ENCODE measurements around the gene PM20D2.

Gene PM20D2

DNA sequence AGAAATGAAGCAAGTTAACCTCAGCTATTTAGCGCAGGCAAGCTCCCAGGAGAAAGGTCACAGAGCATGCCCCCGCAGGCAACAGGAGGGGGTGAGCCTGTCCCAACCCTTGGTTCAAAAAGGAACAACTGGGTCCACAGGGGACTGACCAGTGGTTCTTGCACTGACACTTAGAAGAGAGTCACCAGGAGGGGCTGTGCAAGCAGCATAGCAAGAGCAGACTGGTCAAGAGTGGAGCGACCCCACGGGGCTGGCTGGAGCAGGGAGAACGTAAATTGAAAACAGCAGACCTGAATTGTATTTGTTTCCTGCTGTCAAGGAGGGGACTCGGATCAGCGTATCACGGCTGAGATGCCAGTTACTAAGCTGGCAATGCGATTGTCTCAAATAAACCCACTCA, 38.5 kb downstream of the PM20D2 start:
- Histone ChIP-seq H2BK5ac (ENCODE audit: low read depth, low read length, poor library complexity) (no peak overlapping the region), H3K9ac (ENCODE audit: low read length) (no peak overlapping the region), H3K9me3 (ENCODE audit: insufficient read depth, low read depth, low read length) (no peaks in the 10 kb centered on the region), H3K27ac (ENCODE audit: low read depth, low read length) (no peak overlapping the region), H3K23ac (ENCODE audit: low read length) (no peak overlapping the region), H3K36me3 (ENCODE audit: control insufficient read depth in 1 of 2, insufficient read depth in 2 of 2, low read length in 2 of 2) (no peaks in the 10 kb centered on the region), H2BK12ac (ENCODE audit: low read length) (no peak overlapping the region), H3K4me2 (ENCODE audit: low read length) (no peak overlapping the region), H3K4ac (ENCODE audit: low read depth, low read length) (no peak overlapping the region), H3K18ac (ENCODE audit: low read length) (no peak overlapping the region), H2BK120ac (ENCODE audit: insufficient read depth, low read length, poor library complexity) (no peak overlapping the region), H2AK5ac (ENCODE audit: low read length) (no peak overlapping the region), H3K79me2 (ENCODE audit: control insufficient read depth, insufficient read depth, low read length, poor library complexity) (no peaks in the 10 kb centered on the region), H3K79me1 (ENCODE audit: low read length) (no peaks in the 10 kb centered on the region), H2AFZ (ENCODE audit: insufficient read depth, low read length, poor library complexity) (no peak overlapping the region), H3K4me1 (ENCODE audit: control insufficient read depth in 1 of 2, insufficient read depth in 2 of 2, low read length in 2 of 2) (no peaks in the 10 kb centered on the region), H4K8ac (ENCODE audit: low read depth, low read length) (no peak overlapping the region), H4K91ac (ENCODE audit: low read depth, low read length) (no peak overlapping the region), H4K12ac (ENCODE audit: low read depth, low read length) (no peak overlapping the region), H3K14ac (ENCODE audit: low read length) (no peak overlapping the region), H3K4me3 (ENCODE audit: low read depth, low read length) (no peak overlapping the region), H3K27me3 (ENCODE audit: insufficient read depth, low read length) (no peaks in the 10 kb centered on the region)
- WGBS (ENCODE audit: extremely low coverage, insufficient coverage, insufficient read length): no CpG with 5 or more reads among the region's 9 CpGs
- no peak for DNase-seq

DNA sequence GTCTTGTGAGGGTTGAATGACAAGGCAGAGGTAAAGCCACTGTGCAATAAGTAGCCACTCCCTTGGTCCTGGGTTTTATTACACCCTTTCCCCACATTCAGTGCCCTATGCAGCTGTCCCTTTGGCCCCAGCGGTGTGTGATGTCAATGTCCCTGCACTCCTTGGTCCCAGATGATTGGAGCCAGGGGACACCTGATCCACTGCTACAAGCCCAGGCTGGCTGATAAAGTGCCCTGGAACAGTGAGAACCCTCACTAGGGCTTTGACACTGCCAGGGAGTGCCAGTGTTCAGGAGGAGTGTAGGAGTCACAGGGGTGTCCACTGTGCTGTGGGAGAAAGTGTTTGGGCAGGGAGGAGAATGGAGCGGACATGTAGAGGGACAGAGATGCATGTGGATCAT, 40.9 kb downstream of the PM20D2 start:
- Histone ChIP-seq H3K27ac (ENCODE audit: low read depth, low read length) (no peak overlapping the region), H2AK5ac (ENCODE audit: low read length) (no peak overlapping the region), H3K9me3 (ENCODE audit: insufficient read depth, low read depth, low read length) (no peaks in the 10 kb centered on the region), H3K18ac (ENCODE audit: low read length) (no peak overlapping the region), H2AFZ (ENCODE audit: insufficient read depth, low read length, poor library complexity) (no peak overlapping the region), H3K27me3 (ENCODE audit: insufficient read depth, low read length) (no peaks in the 10 kb centered on the region), H4K12ac (ENCODE audit: low read depth, low read length) (no peak overlapping the region), H4K91ac (ENCODE audit: low read depth, low read length) (no peak overlapping the region), H3K9ac (ENCODE audit: low read length) (no peak overlapping the region), H4K8ac (ENCODE audit: low read depth, low read length) (no peak overlapping the region), H3K4me1 (ENCODE audit: control insufficient read depth in 1 of 2, insufficient read depth in 2 of 2, low read length in 2 of 2) (no peaks in the 10 kb centered on the region), H3K14ac (ENCODE audit: low read length) (no peak overlapping the region), H3K4me2 (ENCODE audit: low read length) (no peak overlapping the region), H2BK5ac (ENCODE audit: low read depth, low read length, poor library complexity) (no peak overlapping the region), H3K36me3 (ENCODE audit: control insufficient read depth in 1 of 2, insufficient read depth in 2 of 2, low read length in 2 of 2) (no peaks in the 10 kb centered on the region), H3K79me1 (ENCODE audit: low read length) (no peaks in the 10 kb centered on the region), H2BK120ac (ENCODE audit: insufficient read depth, low read length, poor library complexity) (no peak overlapping the region), H3K23ac (ENCODE audit: low read length) (no peak overlapping the region), H2BK12ac (ENCODE audit: low read length) (no peak overlapping the region), H3K4me3 (ENCODE audit: low read depth, low read length) (no peak overlapping the region), H3K4ac (ENCODE audit: low read depth, low read length) (no peak overlapping the region), H3K79me2 (ENCODE audit: control insufficient read depth, insufficient read depth, low read length, poor library complexity) (no peaks in the 10 kb centered on the region)
- DNase-seq: no peak
- no CpG with 5 or more reads among the region's 2 CpGs for WGBS (ENCODE audit: extremely low coverage, insufficient coverage, insufficient read length)

DNA sequence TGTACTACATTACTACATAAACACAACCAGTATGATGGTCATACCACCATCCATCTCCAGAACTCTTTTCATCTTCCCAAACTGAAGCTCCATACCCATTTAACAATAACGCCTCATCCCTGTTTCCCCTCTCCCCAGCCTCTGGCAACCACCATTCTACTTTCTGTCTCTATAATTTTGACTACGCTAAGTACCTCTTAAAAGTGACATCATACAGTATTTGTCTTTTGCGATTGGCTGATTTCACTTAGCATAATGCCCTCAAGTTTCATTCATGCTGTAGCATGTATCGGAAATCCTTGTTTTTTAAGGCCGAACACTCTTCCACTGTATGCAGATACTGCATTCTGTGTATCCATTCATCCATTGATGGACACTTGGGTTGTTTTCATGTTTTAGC, 41.6 kb downstream of the PM20D2 start:
- Histone ChIP-seq H4K91ac (ENCODE audit: low read depth, low read length) (no peak overlapping the region), H3K9ac (ENCODE audit: low read length) (no peak overlapping the region), H4K8ac (ENCODE audit: low read depth, low read length) (no peak overlapping the region), H3K14ac (ENCODE audit: low read length) (no peak overlapping the region), H3K36me3 (ENCODE audit: control insufficient read depth in 1 of 2, insufficient read depth in 2 of 2, low read length in 2 of 2) (no peaks in the 10 kb centered on the region), H2BK120ac (ENCODE audit: insufficient read depth, low read length, poor library complexity) (no peak overlapping the region), H3K27ac (ENCODE audit: low read depth, low read length) (no peak overlapping the region), H3K27me3 (ENCODE audit: insufficient read depth, low read length) (no peaks in the 10 kb centered on the region), H3K4ac (ENCODE audit: low read depth, low read length) (no peak overlapping the region), H4K12ac (ENCODE audit: low read depth, low read length) (no peak overlapping the region), H3K9me3 (ENCODE audit: insufficient read depth, low read depth, low read length) (no peaks in the 10 kb centered on the region), H3K23ac (ENCODE audit: low read length) (no peak overlapping the region), H3K79me1 (ENCODE audit: low read length) (no peaks in the 10 kb centered on the region), H3K4me2 (ENCODE audit: low read length) (no peak overlapping the region), H3K79me2 (ENCODE audit: control insufficient read depth, insufficient read depth, low read length, poor library complexity) (no peaks in the 10 kb centered on the region), H3K4me1 (ENCODE audit: control insufficient read depth in 1 of 2, insufficient read depth in 2 of 2, low read length in 2 of 2) (no peaks in the 10 kb centered on the region), H2AFZ (ENCODE audit: insufficient read depth, low read length, poor library complexity) (no peak overlapping the region), H2BK12ac (ENCODE audit: low read length) (no peak overlapping the region), H2BK5ac (ENCODE audit: low read depth, low read length, poor library complexity) (no peak overlapping the region), H3K18ac (ENCODE audit: low read length) (no peak overlapping the region), H3K4me3 (ENCODE audit: low read depth, low read length) (no peak overlapping the region), H2AK5ac (ENCODE audit: low read length) (no peak overlapping the region)
- no peak for DNase-seq
- no CpG with 5 or more reads among the region's 5 CpGs for WGBS (ENCODE audit: extremely low coverage, insufficient coverage, insufficient read length)

DNA sequence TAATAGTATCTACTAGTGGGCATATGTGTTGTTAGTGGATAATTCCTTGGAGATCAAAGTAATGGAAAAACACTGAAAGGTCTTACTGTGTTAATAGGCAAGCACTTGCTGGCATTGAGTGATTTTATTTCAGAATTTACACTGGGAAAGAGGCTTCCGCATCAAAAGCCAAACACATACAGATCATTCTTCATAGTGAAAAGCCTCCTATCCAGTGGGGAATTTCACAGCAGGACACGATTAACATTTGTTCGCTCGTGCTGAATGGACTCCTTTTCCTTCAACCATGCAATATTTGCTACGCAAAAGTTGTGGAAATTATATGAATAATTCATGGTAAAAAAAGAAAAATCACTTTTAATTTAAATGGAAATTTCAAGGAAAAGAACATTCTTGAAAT, 44.9 kb downstream of the PM20D2 start:
- H3K79me2 ChIP-seq (ENCODE audit: control insufficient read depth, insufficient read depth, low read length, poor library complexity): no peaks in the 10 kb centered on the region
- H2BK5ac ChIP-seq (ENCODE audit: low read depth, low read length, poor library complexity): no peak overlapping the region
- no peak overlapping the region for H2BK12ac ChIP-seq (ENCODE audit: low read length)
- no peak overlapping the region for H3K23ac ChIP-seq (ENCODE audit: low read length)
- H3K4ac ChIP-seq (ENCODE audit: low read depth, low read length): no peak overlapping the region
- no peak overlapping the region for H4K8ac ChIP-seq (ENCODE audit: low read depth, low read length)
- H2BK120ac ChIP-seq (ENCODE audit: insufficient read depth, low read length, poor library complexity): no peak overlapping the region
- H3K79me1 ChIP-seq (ENCODE audit: low read length): no peaks in the 10 kb centered on the region
- no peak overlapping the region for H3K14ac ChIP-seq (ENCODE audit: low read length)
- H3K4me2 ChIP-seq (ENCODE audit: low read length): no peak overlapping the region
- H4K12ac ChIP-seq (ENCODE audit: low read depth, low read length): no peak overlapping the region
- H4K91ac ChIP-seq (ENCODE audit: low read depth, low read length): no peak overlapping the region
- H3K4me1 ChIP-seq (ENCODE audit: control insufficient read depth in 1 of 2, insufficient read depth in 2 of 2, low read length in 2 of 2): no peaks in the 10 kb centered on the region
- H3K4me3 ChIP-seq (ENCODE audit: low read depth, low read length): no peak overlapping the region
- H2AK5ac ChIP-seq (ENCODE audit: low read length): no peak overlapping the region
- H2AFZ ChIP-seq (ENCODE audit: insufficient read depth, low read length, poor library complexity): no peak overlapping the region
- H3K36me3 ChIP-seq (ENCODE audit: control insufficient read depth in 1 of 2, insufficient read depth in 2 of 2, low read length in 2 of 2): no peaks in the 10 kb centered on the region
- no peaks in the 10 kb centered on the region for H3K27me3 ChIP-seq (ENCODE audit: insufficient read depth, low read length)
- DNase-seq: no peak
- peaks cover 2% of the 10 kb centered on the region for H3K9me3 ChIP-seq (ENCODE audit: insufficient read depth, low read depth, low read length)
- no peak overlapping the region for H3K9ac ChIP-seq (ENCODE audit: low read length)
- no CpG with 5 or more reads among the region's 5 CpGs for WGBS (ENCODE audit: extremely low coverage, insufficient coverage, insufficient read length)
- no peak overlapping the region for H3K27ac ChIP-seq (ENCODE audit: low read depth, low read length)
- no peak overlapping the region for H3K18ac ChIP-seq (ENCODE audit: low read length)
